Raji (cell line): ENCODE data around the gene STRA6.

ENCODE experiments used
- POLR2A ChIP-seq: IDR thresholded peaks from 2 replicates; pipeline ENCODE4 v1.6.1; 2011; ENCODE audit warnings: low read depth, low read length, control low read depth; ENCODE audit not compliant: insufficient read depth

The STRA6 gene

GRCh38 chr15:74234598-74234875 is 31.9 kb upstream of the STRA6 start:
- no peak for TF ChIP-seq POLR2A

GRCh38 chr15:74233851-74234597 is 31.4 kb upstream of the STRA6 start:
- no peak for TF ChIP-seq POLR2A

- TF ChIP-seq POLR2A = no peak
These were observed 30.8 kb upstream of the STRA6 start for GRCh38 chr15:74233373-74233772.

GRCh38 chr15:74231475-74231874 is 28.9 kb upstream of the STRA6 start:
- TF ChIP-seq POLR2A = no peak

GRCh38 chr15:74229686-74230085 is 27.1 kb upstream of the STRA6 start:
- TF ChIP-seq POLR2A = no peak

GRCh38 chr15:74228723-74229081 is 26.1 kb upstream of the STRA6 start:
- TF ChIP-seq POLR2A = no peak

GRCh38 chr15:74227968-74228722 is 25.6 kb upstream of the STRA6 start:
- TF ChIP-seq POLR2A = no peak

GRCh38 chr15:74226761-74227540 is 24.4 kb upstream of the STRA6 start:
- TF ChIP-seq POLR2A = no peak

GRCh38 chr15:74225928-74226327 is 23.3 kb upstream of the STRA6 start:
- TF ChIP-seq POLR2A = no peak

- no peak for TF ChIP-seq POLR2A
These were observed 19.9 kb upstream of the STRA6 start for GRCh38 chr15:74222240-74223119.

GRCh38 chr15:74221399-74222239 is 19.0 kb upstream of the STRA6 start:
- no peak for TF ChIP-seq POLR2A

- TF ChIP-seq POLR2A = no peak
These were observed 18.1 kb upstream of the STRA6 start for GRCh38 chr15:74220475-74221248.
